NCI-H748 treated with DMSO at 0.1 percent for 48 hours (cell line): ENCODE data around the gene GMPR.

Source experiments
- DNase-seq: peaks from one replicate; lab custom pipeline; 2025; lab: John Stamatoyannopoulos, UW

The GMPR gene

GRCh38 chr6:16272201-16272600, 33.8 kb downstream of the GMPR start:
- no peak for DNase-seq

- DNase-seq: no peak
These were observed 34.9 kb downstream of the GMPR start for GRCh38 chr6:16273256-16273655.

DNA sequence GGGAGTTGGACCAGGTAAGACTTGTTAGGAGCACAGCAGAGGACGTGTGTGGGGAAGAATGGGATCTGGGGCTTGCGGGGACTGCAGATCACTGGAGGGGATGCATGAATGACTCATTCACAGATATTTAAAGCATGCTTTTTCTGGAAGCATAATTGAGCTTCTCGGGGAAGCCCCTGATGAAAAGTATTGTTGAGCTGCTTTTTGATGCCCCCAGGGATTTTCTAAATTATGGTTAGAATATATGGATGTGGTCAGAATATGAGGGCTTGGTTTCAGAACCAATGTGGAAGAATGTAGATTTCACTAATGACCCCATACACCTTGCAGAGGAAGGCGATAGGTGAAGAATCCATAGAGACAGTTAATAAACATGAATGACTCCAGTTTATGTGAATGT, 36.1 kb downstream of the GMPR start:
- DNase-seq: no peak

GRCh38 chr6:16274885-16275589, 36.6 kb downstream of the GMPR start:
- DNase-seq: no peak

DNA sequence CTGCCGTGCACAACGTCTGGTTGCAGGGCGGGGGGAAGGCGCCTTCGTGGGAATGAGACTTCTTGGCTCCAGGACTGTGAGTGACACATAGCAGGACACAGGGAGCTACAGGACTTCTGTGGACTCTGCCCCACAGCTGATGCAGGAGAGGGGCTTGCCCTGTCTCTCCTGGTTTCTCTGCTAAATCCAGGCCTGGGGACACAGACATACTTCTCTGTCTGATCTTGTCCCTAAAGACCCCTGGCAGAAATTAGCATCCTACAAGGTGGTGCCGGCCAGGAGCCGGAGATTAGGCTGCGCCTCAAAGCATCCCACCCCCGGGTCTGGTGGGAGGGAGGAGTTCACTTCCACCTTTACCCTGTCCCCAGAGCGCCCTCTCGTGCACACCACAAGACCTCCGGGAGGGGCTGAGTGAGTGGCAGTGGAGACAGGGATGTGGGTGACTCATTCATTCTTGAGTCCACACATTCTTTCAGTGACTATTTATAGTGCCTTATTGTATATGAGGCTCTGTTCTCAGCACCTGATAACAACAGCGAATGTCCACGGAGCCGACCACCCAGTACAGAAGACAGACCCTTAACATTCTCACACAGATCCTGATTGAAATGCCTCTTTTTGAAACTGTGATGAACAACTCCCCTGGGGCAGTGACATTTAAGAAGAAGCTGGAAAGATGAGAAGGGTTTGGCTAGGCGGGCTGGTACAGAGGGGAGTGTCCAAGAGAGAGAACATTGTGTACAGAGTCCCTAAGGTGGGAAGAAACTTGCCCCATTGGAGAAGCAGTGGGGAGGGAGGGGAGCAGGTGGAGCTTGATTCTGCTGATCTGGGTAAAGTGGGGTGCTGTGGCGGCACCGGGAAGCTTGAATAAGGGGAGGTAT, 39.0 kb downstream of the GMPR start:
- DNase-seq: no peak

- no peak for DNase-seq
These were observed 39.8 kb downstream of the GMPR start for GRCh38 chr6:16278048-16278724.

DNA sequence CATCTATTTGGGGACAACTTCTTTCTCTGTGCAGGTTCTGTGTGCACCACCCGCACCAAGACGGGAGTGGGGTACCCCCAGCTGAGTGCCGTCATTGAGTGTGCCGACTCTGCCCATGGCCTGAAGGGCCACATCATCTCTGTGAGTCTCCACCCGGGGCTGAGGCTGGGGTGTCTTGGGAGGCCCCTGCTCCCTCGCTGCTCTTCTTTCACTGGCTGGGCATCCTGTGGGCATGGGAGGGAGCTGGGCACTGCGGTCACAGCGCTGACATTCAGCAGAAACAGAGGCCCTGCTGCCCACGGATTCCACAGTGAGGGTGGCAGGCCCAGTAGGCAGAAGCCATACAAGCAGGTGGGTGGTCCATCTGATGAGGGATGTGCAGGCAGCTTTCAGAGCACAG, 40.4 kb downstream of the GMPR start:
- no peak for DNase-seq

DNA sequence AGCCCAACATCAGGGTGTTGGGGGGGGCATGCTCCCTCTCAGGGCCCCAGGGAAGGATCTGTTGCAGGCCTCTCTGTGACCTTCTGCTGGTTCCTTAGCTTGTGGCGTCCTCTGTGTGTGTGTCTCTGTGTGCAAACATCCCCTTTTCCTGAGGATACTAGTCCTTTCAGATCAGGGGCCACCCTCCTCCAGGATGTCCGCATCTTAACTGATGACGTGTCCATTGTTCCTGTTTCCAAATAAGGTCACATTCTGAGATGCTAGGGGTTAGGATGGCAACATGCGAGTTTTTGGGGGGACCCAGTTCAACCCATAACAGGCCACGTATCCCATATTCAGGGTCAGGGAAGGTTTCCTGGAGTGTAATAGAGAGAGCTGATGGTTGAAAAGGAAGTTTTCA, 40.9 kb downstream of the GMPR start:
- no peak for DNase-seq

DNA sequence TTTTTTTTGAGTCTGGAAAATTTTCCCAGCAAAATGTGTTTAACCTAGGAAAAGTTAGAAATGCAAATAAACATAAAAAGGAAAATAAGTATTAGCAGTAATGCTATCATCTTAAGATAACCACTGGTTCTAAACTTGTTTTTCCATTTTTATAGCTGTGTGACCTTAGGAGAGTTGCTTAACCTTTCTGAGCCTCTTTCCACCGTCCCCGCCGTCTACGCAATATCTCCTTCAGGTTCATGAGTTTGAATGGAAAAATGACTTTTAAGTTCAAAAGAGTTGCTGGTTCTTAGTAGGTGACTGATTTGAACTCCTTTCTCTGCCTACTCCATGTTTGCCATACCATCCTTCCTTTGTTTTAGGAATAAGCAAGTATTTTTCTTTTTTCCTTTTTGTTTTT, 44.0 kb downstream of the GMPR start:
- no peak for DNase-seq

DNA sequence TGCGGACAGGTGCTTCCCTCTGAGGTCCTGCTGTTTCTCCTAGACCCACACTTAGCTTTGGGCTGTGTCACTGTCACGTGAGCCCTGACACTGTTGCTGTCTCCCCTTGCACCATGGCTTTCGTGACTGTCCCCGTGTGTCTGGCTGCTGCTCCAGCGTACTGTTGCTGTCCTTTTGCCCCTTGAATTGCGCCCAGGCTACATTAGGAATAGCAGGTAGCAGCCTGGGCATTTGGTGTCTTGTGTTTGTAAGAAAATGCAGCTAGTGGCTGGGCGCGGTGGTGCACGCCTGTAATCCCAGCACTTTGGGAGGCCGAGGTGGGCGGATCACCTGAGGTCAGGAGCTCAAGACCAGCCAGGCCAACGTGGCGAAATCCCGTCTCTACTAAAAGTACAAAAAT, 46.1 kb downstream of the GMPR start:
- DNase-seq: no peak

DNA sequence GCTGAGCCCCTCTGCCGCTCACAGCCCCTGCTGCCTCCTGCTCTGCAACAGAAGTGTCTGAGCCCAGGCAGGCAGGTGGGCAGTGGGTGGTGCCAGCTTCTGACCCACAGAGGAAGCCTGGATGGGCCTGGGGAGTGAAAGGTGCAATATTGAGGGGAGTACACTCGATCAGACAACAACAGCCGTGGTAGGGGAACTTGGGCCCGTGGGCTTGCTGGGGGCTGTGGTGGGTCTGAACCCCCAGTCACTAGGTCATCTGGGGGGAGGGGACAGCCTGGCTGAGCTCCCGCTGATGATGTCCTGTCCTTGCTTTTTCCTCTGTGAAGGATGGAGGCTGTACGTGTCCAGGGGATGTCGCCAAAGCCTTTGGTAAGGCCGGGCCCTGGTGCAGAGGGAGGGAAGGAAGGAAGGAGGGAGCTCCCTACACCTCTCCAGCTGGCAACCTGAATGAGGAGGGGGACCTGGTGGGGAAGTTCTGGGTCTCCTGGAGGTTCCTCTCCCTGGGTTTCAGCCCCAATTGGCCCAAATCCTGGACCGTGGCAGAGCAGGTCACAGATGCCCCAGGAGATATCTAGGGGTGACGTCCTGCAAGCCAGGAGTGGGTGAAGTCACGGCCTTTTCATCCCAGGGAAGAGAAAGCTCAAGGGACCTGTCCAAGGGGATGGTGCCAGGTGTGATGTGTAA, 47.2 kb downstream of the GMPR start:
- DNase-seq: no peak

- no peak for DNase-seq
These were observed 47.8 kb downstream of the GMPR start for GRCh38 chr6:16286151-16286522.

GRCh38 chr6:16288163-16288562, 49.8 kb downstream of the GMPR start:
- DNase-seq: no peak

- no peak for DNase-seq
These were observed 53.4 kb downstream of the GMPR start for GRCh38 chr6:16291739-16292138.

DNA sequence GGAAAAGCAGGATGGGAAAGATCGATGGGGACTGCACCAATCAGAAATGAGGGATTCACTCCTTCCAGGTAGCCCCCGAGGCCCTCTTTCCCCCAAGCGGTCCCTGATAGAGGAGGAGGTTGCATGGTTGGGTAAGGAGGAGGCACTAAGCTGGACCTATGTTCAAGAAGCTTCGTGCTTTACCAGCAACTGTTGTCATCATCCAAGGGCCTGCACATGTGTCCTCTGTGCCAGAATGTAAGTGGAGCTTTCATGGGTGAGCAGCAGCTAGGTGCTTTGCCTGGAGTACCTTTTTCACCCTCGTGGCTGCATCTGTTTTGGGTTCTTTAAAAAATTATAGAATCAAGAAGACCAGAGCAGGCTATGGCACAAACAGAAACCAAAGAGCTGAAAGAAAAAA, 54.0 kb downstream of the GMPR start:
- no peak for DNase-seq

GRCh38 chr6:16292942-16293341, 54.6 kb downstream of the GMPR start:
- DNase-seq: no peak

DNA sequence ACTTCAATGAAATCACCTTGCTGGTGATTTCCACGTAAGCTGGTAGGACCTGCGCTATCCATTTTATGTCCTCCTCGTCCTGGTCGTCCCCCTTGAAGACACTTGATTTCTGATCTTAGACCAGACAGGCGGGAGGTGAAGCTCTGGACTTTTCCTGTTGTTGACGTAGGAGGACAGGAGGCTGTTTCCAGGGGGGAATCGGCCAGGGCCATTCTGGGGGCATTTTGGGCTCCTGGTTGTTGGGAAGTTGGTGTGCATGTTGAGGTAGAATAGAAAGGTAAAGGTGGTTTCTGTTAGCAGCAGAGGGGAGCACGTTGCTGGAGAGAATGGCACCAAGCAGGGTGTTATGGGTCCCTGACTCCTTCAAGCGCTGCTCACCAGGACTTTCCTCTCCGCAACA, 56.0 kb downstream of the GMPR start:
- no peak for DNase-seq

- no peak for DNase-seq
These were observed 56.7 kb downstream of the GMPR start for GRCh38 chr6:16295060-16295459.

DNA sequence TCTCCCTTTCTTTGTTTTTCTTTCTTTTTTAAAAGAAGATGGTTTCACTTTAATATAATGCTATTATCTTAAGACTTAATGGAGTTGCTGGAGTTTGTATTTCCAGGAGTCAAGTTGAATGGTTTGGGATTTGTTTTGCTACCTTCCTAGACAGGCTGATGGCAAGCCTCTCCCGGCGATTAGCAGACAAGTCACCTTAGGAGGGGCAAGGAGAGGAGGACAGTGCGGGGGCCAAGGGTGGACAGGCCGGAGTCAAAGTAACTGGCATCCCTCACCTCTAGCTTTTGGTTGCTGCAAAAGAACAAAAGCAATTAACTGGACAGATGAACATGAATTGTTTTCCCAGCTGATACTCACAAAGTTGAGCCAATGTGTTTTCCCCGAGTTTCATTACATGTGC, 57.1 kb downstream of the GMPR start:
- no peak for DNase-seq

DNA sequence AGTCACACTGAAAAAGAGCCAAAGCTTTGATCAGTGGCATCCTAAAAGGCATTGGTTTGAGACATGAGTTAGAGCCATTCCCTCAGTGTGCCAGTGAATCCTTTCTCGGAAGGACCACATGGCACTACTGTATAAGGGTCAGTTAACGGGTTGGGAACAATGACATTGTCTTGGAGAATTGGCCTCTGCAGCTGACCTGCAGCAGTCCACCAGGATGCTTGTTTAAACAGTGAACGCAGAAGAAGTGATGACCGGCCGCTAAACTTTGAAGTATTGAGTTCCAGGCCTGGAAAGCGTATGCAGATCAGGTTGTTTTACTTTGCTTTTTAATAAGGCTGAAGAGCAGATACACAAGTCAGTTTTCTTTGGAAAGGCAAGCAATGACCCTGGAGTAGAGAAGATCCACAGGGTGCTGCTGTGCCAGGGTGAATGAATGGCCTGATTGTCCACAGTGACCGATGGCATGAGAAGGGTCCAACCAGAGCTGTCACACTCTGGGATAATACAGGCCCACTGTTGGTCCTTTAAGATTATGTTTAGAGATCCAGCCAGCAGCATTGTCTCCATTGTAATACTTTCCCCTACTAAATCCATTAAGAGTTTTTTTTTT, 57.8 kb downstream of the GMPR start:
- DNase-seq: no peak

GRCh38 chr6:16299861-16300260, 61.5 kb downstream of the GMPR start:
- DNase-seq: no peak

DNA sequence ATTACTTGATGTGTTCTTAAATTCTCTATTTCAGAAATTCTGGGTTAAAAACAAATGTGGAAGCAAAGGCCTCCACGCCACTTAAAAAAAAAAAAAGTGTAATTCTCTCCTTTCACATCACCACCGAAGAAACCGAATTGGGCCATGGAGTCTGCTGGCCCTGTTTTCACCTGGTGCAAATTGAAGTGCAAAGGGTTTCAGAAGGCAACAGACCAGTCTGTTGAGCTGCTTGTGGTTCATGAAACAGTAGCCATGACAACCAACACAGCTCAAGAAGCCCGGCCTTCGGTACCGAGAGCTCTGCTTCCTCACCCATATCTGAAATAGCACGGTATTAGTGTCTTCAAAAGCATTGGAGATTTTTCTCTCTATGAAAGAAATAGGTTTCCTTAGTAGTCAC, 63.1 kb downstream of the GMPR start:
- DNase-seq: peak; percentile 58
